Dermis microvascular lymphatic vessel endothelial cell (primary cell): ENCODE results near the gene SLC46A2. TPM values are rescaled to one million over a fixed set of nuclear protein-coding genes. Genes with fewer than 3 reads are reported as not detected.
A peak's percentile ranks its signal among the peaks of the same experiment; 100 is the strongest.

ENCODE experiments used
- DNase-seq, 2 donors: peaks; one replicate each; pipeline versions ENCODE4 v3.0.0 to v3.0.0-alpha.2; 2010; ENCODE audit warnings: low read depth in 2 of 2
- total RNA-seq: library from RNA; depleted of rRNA; stranded (reverse); fragments of >200 nt; gene quantifications from 2 replicates; pipeline ENCODE4 v1.2.1, GENCODE V29; 2014

The SLC46A2 gene
- total RNA-seq, 1 donor from 2014 or later: not detected

GRCh38 chr9:112858625-112859147 is 32.0 kb downstream of the SLC46A2 start:
- no peak for DNase-seq

DNA sequence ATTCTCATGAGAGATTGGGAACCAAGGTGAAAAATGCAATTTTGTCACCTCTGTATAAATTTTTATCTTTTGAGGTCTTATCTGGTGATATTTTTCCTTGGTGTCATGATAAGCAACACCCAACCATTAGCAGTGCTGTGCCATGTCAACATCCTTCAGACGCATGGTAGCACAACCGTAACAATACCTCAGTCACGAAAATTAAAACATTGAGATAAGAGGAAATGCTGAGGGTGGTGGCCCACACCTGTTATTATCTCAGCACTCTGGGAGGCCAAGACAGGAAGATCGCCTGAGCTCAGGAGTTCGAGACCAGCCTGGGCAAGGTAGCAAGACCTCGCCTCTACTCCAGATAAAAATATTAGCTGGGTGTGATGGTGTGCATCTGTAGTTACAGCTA is 32.7 kb downstream of the SLC46A2 start:
- no peak for DNase-seq

DNA sequence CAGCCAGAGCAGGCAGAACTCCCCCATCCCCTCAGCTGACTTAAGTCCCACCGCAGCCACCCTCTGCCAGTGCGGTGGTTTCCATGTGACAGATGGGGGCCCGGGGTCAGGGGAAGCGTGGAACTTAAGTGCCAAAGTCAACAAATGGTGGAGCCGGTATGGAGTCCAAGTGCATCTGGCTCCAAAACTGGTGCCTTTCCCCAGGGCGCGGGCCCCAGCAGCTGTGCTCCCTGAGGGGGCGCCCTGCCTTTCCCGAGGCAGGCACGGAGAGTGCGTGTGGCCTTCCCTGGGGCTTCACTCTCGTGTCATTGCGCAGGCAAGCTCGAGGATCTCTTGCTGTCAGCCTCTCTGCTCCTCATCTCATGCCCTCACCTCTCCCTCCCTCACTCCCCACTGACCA is 33.8 kb downstream of the SLC46A2 start:
- no peak for DNase-seq

- no peak for DNase-seq
Observed at GRCh38 chr9:112856200-112856599, 34.5 kb downstream of the SLC46A2 start.

DNA sequence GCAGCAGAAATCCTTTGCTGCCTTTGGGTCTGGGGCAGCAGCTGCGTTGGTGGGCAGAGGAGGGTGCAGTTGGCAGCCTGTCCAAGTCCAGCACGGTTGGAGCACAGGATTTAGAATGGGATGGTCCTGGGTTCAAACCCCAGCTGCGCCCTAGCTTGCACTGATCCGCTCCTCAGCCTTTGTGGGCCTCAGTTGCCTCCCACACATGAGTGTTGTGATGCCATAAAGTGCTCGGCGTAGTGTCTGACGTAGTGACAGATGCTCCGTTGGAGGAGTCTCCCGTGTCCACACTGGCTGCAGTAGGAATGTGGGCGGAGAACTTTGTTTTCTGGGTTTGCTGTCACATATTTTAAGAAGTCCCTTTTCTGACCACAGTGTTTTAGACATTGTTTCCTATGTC is 36.0 kb downstream of the SLC46A2 start:
- DNase-seq: no peak

GRCh38 chr9:112853882-112854585 is 36.6 kb downstream of the SLC46A2 start:
- no peak for DNase-seq

GRCh38 chr9:112852741-112853504 is 37.8 kb downstream of the SLC46A2 start:
- no peak for DNase-seq

DNA sequence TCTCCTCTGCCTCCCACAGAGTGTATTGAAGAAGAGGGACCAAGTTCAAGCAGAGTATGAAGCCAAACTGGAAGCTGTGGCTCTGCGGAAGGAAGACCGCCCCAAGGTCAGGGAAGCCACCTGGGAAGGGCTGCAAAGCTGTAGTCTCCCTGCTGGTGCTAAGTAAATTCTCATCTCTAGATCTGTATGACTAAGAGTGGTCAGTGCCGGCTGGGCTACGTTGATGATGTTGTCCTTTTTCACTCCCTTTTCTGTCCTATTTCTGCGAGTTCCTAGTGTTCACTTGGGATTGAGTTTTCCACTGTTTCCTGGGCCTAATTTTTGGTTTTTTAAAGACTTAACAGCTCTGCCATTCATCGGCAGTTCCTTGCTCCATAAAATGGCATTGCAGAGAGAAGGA is 39.8 kb downstream of the SLC46A2 start:
- DNase-seq: no peak

DNA sequence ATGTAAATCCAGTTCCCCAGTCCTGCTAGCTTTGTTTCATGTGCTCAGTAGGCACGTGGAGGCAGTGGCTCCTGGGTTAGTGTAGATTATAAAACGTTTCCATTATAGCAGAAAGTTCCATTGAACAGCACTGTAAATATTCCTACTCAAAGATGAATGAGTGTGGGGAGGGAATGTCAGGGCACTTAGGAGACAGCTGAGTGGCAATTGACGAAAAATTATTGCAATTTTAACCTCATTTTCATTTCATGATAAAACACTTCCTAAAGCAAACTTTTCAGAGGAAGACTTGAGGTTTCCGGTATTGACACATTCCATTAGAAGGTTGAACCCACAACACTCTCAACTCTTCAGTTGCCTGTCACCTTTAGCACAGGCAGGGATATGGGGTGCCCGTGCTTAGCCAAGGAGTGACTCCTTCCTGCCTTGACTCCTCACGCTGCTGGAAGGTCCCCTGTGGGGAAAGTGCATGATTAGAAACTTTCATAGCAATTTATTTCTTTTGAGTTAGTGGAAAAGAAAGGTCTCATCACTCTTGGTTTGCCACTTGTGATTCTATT is 41.2 kb downstream of the SLC46A2 start:
- DNase-seq: no peak

- DNase-seq: no peak
Observed at GRCh38 chr9:112848316-112849151, 42.1 kb downstream of the SLC46A2 start.

GRCh38 chr9:112846528-112847488 is 43.9 kb downstream of the SLC46A2 start:
- DNase-seq: no peak

- peak in 1 of 2 donors; percentile 47 for DNase-seq
Observed at GRCh38 chr9:112844771-112845542, 45.7 kb downstream of the SLC46A2 start.

DNA sequence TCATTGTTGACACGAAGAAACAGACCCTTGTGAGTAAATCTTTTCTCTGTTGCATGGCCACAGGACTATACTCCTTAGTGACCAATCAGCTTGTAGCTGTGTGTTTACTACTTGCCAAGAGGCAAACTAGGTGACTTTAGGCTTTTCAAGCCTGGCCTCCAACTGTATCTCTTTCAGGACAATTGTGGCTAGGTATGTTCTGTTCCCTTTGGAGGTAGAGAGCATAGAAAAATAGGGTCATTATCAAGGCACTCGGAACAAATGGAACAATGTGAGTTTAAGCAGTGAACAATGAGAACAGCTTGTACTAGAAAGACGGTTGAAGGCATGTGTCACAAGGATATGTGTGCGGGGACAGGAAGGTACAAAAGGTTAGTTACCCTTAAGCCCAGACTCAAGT is 48.1 kb downstream of the SLC46A2 start:
- no peak for DNase-seq

- DNase-seq: no peak
Observed at GRCh38 chr9:112841261-112841660, 49.4 kb downstream of the SLC46A2 start.

DNA sequence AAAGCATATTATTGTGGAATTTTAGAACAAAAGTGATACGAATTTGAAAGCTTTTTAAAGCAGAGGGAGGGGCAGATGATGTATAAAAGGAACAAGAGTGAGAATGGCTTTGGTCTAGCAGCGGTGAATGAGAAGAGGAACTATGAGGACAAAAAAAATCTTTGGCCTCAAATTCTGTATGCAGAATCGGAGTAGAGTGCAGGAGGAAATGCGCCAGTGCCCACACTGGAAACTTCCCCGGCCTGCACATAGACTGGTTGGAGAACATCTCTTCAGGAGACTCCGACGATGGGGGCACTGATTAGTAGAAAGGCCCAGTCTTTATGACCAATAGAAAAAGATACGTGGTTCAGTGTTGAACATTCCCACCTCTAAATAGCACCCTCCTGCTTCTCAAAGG is 51.3 kb downstream of the SLC46A2 start:
- no peak for DNase-seq

- no peak for DNase-seq
Observed at GRCh38 chr9:112838342-112838741, 52.3 kb downstream of the SLC46A2 start.

- peak; percentile 16 to 51 for DNase-seq
Observed at GRCh38 chr9:112836394-112836793, 54.3 kb downstream of the SLC46A2 start.

DNA sequence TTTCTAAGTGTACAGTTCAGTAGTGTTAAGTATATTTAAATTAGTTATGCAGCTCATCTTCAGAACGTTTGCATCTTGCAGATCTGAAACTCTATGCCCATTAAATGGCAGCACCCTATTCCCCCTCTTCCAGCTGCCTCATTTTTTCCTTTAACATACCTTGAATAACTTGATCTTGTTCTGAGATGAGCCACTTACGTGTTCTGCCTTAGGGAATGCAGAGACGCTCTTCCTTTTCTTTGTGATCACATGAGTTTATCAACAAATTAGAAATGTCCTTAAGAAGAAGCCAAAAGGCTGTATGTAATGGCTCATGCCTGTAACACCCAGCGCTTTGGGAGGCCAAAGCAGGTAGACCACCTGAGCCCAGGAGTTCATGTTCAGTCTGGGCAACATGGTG is 57.6 kb downstream of the SLC46A2 start:
- DNase-seq: no peak

DNA sequence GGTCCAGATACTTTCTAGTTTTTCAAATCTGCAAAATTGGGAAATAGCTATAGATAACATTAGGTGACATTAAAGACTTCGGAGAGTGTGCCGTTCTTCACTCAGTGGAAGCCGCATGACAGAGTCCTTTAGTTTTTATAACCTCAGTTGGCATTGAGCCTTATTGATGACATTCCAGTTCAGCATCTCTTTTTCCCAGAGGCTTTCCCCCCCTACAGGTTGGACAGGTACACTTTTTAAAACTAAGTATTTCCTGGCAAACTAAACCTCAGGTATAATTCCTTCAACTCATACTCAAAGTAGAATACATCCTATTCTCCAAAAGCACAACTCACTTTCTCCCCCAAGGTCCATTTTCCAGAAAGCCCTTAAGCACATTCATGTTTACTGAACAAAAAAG is 58.7 kb downstream of the SLC46A2 start:
- no peak for DNase-seq
